Left lobe of liver (tissue), 2 donors: ENCODE measurements around the gene LRCH2. TPM values are rescaled to one million over a fixed set of nuclear protein-coding genes. Genes with fewer than 3 reads are reported as not detected.
A peak's percentile ranks its signal among the peaks of the same experiment; 100 is the strongest.
"Not testable (repeated sequence)": the region's sequence is repeated elsewhere in the genome, so short reads cannot be mapped to it uniquely, and the experiment has no call there.

Source experiments
- ATAC-seq: fragments of 200-7000 bp; cut with Tn5 transposase; one replicate; pipeline ENCODE4 v1.9.1; 2020; ENCODE audit warnings: mild to moderate bottlenecking, moderate library complexity
- DNase-seq: peaks from one replicate; pipeline ENCODE4 v3.0.0-alpha.2; 2020; ENCODE audit warnings: low spot score
- total RNA-seq: library from RNA; stranded (reverse); gene quantifications from one replicate; pipeline ENCODE4 v1.2.1, GENCODE V29; 2021
- donor health status: DM: no; HTN: no; CAD: no; lungs with moderate emphysema.
- donor health status: DM: no; HTN: yes; CAD: no.

The LRCH2 gene, protein sequence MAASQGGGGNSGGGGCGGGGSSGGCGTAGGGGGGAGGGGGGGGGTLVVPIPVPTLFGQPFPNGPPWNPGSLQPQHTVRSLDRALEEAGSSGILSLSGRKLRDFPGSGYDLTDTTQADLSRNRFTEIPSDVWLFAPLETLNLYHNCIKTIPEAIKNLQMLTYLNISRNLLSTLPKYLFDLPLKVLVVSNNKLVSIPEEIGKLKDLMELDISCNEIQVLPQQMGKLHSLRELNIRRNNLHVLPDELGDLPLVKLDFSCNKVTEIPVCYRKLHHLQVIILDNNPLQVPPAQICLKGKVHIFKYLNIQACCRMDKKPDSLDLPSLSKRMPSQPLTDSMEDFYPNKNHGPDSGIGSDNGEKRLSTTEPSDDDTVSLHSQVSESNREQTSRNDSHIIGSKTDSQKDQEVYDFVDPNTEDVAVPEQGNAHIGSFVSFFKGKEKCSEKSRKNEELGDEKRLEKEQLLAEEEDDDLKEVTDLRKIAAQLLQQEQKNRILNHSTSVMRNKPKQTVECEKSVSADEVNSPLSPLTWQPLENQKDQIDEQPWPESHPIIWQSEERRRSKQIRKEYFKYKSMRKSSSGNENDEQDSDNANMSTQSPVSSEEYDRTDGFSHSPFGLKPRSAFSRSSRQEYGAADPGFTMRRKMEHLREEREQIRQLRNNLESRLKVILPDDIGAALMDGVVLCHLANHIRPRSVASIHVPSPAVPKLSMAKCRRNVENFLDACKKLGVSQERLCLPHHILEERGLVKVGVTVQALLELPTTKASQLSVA
- not detected for total RNA-seq

DNA sequence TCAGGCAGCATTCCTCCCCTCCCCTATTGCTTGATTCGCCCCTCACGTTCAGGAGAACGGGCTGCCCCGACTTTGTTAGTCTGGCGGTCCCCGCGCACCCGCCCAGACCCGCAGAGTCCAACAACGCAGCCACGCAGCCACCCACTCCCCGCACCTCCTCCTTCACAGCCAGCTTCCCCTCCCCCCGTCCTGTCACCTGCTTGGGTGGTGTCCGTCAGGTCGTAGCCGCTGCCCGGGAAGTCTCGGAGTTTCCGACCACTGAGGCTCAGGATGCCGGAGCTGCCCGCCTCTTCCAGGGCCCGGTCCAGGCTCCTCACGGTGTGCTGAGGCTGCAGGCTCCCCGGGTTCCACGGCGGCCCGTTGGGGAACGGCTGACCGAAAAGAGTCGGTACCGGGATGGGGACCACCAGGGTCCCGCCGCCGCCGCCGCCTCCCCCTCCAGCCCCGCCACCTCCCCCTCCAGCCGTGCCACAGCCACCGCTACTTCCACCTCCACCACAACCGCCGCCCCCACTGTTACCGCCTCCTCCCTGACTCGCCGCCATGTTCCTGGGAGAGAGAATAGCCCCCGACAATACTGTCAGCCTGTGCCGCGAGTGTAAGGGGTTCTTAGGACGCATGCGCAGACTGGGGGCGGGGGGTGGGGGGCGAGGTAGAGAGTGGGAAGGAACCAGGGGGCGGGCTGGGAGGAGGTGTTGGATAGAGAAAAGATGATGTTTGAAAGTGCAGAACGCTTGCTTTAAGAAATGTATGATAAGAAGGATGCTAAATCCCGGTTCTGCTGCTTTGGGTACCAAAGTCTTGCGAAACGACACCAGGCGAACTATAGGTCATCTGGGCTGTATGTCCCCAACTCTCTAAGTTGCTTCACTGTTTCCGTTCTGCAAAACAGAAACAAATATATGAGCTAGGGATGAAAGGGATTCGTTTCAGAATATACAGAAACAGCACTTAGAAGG, at the start of gene LRCH2:
TSS of gene LRCH2 (minus strand) at position 600 of the 959 bp plus-strand sequence. CDS start at position 545, 55 bp downstream.
- no peak for ATAC-seq

GRCh38 chrX:115269051-115269683, 35.3 kb upstream of the LRCH2 start:
- DNase-seq (no peak), ATAC-seq (no peak)

More for the DNA sequence above, at the start of gene LRCH2:
- no peak for DNase-seq

- ATAC-seq: peak; percentile 66
Measured at GRCh38 chrX:115268421-115268820, 34.5 kb upstream of the LRCH2 start.

DNA sequence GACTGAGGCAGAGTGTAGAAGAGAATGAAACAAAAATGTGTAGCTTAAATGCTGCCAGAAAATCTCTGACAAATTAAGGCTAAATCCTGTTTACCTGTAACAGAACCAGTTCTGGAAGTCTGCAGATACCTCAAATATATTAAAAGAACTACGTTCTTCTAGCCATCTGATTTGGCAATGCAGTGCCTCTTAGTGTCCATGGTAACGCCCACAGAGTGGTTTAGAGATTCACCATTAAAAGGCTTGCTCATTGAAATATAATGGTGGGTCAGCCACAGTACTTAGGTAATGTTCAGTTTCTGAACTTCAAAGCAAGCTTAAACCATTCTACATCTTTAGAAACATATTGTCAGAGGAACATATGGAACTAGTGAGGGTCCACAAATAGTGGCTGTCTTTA, 32.4 kb upstream of the LRCH2 start:
- ATAC-seq (no peak), DNase-seq (no peak)

More at GRCh38 chrX:115268421-115268820, 34.5 kb upstream of the LRCH2 start:
- DNase-seq: no peak

- ATAC-seq (no peak), DNase-seq (no peak)
Measured at GRCh38 chrX:115264009-115264408, 30.1 kb upstream of the LRCH2 start.

DNA sequence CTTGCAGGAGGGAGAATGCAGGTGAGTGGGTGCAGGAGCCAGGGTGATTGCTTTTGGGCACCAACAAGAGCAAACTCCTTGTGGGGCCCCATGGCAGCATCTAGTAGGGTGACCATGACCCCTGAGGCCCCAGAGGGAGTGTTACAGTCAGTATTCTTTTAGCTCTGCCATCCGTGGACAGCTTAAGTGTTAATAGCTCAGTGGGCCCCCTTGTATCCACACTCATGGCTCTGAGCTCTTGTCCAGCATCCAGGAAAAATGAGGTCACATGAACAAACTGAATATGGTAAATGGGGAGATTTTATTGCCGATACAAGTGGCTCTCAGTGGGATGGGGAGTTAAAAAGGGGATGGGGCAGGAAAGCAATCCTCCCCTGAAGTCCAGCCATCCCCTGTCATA, 27.3 kb upstream of the LRCH2 start:
- DNase-seq: no peak
- ATAC-seq: no peak

DNA sequence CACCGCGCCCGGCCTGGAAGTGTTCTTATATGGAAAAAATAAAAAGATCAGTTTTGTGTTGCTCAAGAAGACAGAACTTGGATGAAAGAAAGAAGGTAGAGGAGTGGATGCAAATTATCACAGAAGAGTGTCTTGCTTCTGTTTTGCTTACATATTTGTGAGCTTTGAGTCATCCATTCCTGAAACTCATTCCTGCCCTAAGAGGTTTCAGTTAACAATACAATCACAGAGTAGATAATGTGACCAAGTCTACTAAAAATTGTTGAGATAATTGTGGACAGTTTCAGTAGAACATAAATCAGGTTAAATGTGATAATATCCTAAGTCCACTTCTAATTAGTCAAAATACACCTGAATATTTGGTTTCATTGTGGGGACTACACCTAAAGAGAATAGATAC, 26.4 kb upstream of the LRCH2 start:
- ATAC-seq: no peak

GRCh38 chrX:115259238-115259875, 25.5 kb upstream of the LRCH2 start:
- DNase-seq (no peak), ATAC-seq (no peak)

More for the DNA sequence above, 26.4 kb upstream of the LRCH2 start:
- DNase-seq: no peak

DNA sequence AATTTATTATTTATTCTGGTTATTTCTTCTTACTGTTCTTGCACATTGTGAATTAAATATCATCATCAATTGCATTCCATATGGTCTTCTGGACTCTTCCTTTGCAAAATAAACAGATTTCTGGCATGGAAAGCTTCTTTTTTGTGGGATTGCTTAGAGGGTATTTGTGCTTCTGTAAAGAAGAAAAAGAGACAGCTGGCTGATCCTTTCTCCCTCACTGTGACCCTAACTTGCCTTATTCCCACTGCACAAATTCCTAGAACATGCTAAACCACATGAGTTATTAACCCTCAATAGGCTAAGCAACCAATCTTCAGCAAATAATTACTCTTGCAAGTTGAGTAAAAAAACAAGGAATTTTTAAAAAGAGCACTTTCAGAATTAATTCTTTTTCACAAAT, 23.8 kb upstream of the LRCH2 start:
- DNase-seq (no peak), ATAC-seq (no peak)

DNA sequence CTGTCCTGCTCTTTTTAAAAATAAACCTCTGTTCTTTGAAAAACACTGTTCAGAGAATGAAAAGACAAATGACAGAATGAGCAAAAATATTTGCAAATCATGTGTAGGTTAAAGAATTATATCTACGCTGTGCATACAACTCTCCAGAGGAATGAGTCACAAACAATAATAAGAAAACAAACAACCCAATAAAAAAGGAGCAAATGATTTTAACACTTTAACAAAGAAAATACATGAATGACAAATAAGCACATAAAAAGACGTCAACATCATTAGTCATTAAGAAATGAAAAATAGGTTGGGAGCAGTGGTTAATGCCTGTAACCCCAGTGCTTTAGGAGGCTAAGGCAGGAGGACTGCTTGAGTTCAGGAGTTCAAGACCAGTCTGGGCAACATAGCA, 21.1 kb upstream of the LRCH2 start:
- no peak for ATAC-seq
- no peak for DNase-seq

DNA sequence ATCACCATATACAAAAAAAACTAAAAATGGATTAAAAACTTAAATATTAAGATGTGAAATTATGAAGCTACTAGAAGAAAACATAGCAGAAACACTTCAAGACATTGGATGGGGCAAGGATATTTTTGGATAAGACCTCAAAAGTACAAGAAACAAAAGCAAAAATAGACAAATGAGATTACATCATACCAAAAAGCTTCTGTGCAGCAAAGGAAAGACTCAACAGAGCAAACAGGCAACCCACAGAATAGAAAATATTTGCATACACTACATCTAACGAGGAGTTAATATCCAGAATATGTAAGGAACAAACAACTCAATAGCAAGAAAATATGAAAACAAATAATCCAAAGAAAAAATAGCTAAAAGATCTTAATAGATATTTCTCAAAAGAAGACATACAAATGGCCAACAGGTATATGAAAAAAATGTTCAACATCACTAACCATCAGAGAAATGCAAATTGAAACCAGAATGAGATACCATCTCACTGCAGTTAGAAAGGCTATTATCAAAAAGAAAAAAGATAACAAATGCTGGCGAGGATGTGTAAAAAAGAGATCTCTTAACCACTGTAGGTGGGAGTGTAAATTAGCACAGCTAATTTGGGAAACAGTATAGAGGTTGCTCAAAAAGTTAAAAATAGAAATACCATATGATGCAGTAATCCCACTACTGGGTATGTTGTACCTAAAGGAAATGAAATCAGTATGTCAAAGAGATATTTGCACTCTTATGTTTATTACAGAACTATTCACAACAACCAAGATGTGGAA, 17.8 kb upstream of the LRCH2 start:
- DNase-seq: no peak
- no peak for ATAC-seq

- DNase-seq: no peak
- no peak for ATAC-seq
Measured at GRCh38 chrX:115237056-115237455, 3.2 kb upstream of the LRCH2 start.

DNA sequence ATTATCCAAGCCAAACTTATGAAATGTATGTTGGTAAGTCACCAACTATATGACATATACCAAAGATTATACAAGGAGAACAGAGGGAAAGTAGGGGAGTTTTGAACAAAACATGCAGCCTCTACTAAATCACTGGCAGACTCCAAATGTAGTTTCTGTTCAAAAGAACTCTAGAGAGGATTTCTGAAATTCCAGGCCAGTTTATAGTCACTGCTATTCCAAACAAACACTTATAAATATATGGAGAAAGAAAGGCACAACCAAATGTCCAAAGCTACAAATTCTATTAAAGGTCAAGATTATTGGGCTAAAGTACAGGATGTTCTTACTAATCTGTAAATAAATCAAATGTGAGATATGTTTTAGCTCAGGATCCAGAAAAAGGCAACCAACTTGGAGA, 2.7 kb upstream of the LRCH2 start:
- no peak for ATAC-seq
- no peak for DNase-seq

DNA sequence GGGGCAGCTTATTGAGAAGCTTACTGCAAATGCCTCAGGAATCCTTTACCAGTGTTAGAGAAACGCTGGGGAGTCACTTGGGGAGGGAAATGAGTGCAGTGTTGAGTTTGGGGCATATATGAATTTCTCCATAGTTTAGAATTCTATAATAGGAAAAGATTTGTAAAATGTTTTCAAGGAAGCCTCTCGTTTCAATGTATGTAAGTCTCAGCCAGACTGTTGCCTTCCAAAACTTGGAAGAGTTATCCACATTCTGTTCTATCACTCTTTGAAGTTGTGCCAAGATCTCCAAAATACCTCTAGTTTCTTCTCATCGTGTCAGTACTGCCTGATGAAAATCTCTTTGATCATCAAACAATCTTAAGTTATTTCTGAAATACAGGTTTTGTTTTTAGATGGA, 565 bp upstream of the LRCH2 start:
- no peak for DNase-seq
- no peak for ATAC-seq

DNA sequence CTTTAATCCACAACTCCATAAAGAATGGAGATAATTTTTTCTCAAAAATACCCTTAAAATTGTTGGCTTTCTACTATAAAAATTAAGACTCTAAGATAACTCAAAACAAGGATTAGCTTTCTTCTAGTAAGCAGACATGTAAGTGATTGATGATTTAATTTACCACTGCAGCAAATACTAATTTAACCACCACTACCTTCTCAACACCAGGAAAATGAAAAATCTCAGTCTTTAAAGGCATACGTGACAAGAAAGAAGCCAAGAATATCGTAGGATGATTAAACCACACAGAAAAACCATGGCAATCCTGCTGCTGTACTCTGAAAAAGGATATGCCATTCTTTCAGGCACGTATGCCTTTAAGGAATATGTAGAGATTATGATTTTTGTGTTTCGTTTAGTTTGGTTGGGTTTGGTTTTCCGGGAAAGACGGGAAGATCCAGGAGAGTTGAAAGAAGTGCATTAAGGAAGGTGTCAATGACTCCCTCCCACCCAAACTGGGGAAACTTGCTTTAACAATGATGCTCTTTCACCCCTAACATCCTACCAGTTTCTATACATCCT, 881 bp downstream of the LRCH2 start:
- no peak for ATAC-seq
- DNase-seq: no peak

GRCh38 chrX:115229337-115230003, 4.4 kb downstream of the LRCH2 start:
- no peak for DNase-seq
- peak; percentile 32 for ATAC-seq

GRCh38 chrX:115226929-115227328, 7.0 kb downstream of the LRCH2 start:
- ATAC-seq (peak; percentile 71), DNase-seq (no peak)

DNA sequence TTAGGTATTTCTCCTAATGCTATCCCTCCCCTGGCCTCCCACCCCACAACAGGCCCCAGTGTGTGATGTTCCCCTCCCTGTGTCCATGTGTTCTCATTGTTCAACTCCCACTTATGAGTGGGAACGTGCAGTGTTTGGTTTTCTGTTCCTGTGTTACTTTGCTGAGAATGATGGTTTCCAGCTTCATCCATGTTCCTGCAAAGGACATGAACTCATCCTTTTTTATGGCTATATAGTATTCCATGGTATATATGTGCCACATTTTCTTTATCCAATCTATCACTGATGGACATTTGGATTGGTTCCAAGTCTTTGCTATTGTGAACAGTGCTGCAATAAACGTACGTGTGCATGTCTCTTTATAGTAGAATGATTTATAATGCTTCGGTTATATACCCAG, 16.6 kb downstream of the LRCH2 start:
- not testable (repeated sequence) for ATAC-seq, DNase-seq
